ENCODE data around the gene SZRD1. TPM values are rescaled to one million over a fixed set of nuclear protein-coding genes. Genes with fewer than 3 reads are reported as not detected.

SZRD1 gene
- total RNA-seq, 1 experiment from 2014 or later, result 175 TPM

- Histone ChIP-seq H3K27ac (ENCODE audit: low read length) (no peak overlapping the region), H3K9me3 (ENCODE audit: control insufficient read depth, insufficient read depth, low read depth, low read length) (no peaks in the 10 kb centered on the region), H3K4me3 (ENCODE audit: low read depth in 2 of 2, low read length in 2 of 2) (no peak overlapping the region), H3K36me3 (ENCODE audit: control insufficient read depth, insufficient read depth, low read length) (no peaks in the 10 kb centered on the region), H3K4me1 (ENCODE audit: control insufficient read depth, insufficient read depth, low read length) (no peaks in the 10 kb centered on the region), H3K27me3 (ENCODE audit: control insufficient read depth, insufficient read depth, low read length) (no peaks in the 10 kb centered on the region)
- intact Hi-C loops (cut with micrococcal nuclease; ENCODE audit: unreplicated experiment) (no loop called here), in situ Hi-C loops (cut with HindIII; ENCODE audit: low pct_unique_long_range_greater_than_20kb, low sequenced_read_pairs) (no loop called here)
- ATAC-seq, result no peak
- POLR2A ChIA-PET, result no interaction called here
- DNase-seq (ENCODE audit: low read depth, low spot score), result no peak
- BruUV-seq (replicated peaks), result no TSS peak
- no peak for TF ChIP-seq REST (IDR thresholded peaks at IDR 0.05; ENCODE audit: insufficient read depth in 1 of 2, low read depth in 2 of 2, low read length in 1 of 2)
- TF ChIP-seq SIN3A (IDR thresholded peaks at IDR 0.05; ENCODE audit: borderline replicate concordance, insufficient read depth, low read depth, low read length), result no peak
- TF ChIP-seq POLR2AphosphoS5 (IDR thresholded peaks at IDR 0.05; ENCODE audit: low read depth, low read length), result no peak
- TF ChIP-seq TCF7L2 (IDR thresholded peaks at IDR 0.05; ENCODE audit: low read depth, low read length), result no peak
- no peak for TF ChIP-seq CTCF (IDR thresholded peaks at IDR 0.05)
- CTCF ChIA-PET, result no interaction called here
Measured at GRCh38 chr1:16406868-16407267, 39.8 kb downstream of the SZRD1 start.

- no peaks in the 10 kb centered on the region for H3K9me3 ChIP-seq (ENCODE audit: control insufficient read depth, insufficient read depth, low read depth, low read length)
- DNase-seq (ENCODE audit: low read depth, low spot score) (no peak), ATAC-seq (peak; percentile 29; the same call in 1 of the 2 replicates)
- H3K27me3 ChIP-seq (ENCODE audit: control insufficient read depth, insufficient read depth, low read length), result no peaks in the 10 kb centered on the region
- POLR2A ChIA-PET, result interaction anchor here (0.9 kb wide), 1 partner anchor 31 kb away, joined by 3 read pairs; the partner anchor contains the start of gene NECAP2
- CTCF ChIA-PET, result no interaction called here
- no TSS peak for BruUV-seq (replicated peaks)
- no peaks in the 10 kb centered on the region for H3K4me1 ChIP-seq (ENCODE audit: control insufficient read depth, insufficient read depth, low read length)
- TF ChIP-seq SIN3A (IDR thresholded peaks at IDR 0.05; ENCODE audit: borderline replicate concordance, insufficient read depth, low read depth, low read length) (no peak), TCF7L2 (IDR thresholded peaks at IDR 0.05; ENCODE audit: low read depth, low read length) (no peak), POLR2AphosphoS5 (IDR thresholded peaks at IDR 0.05; ENCODE audit: low read depth, low read length) (no peak), REST (IDR thresholded peaks at IDR 0.05; ENCODE audit: insufficient read depth in 1 of 2, low read depth in 2 of 2, low read length in 1 of 2) (no peak), CTCF (IDR thresholded peaks at IDR 0.05) (no peak)
- in situ Hi-C loops (cut with HindIII; ENCODE audit: low pct_unique_long_range_greater_than_20kb, low sequenced_read_pairs), result no loop called here
- no peak overlapping the region for H3K4me3 ChIP-seq (ENCODE audit: low read depth in 2 of 2, low read length in 2 of 2)
- H3K36me3 ChIP-seq (ENCODE audit: control insufficient read depth, insufficient read depth, low read length), result no peaks in the 10 kb centered on the region
- intact Hi-C loops (cut with micrococcal nuclease; ENCODE audit: unreplicated experiment), result no loop called here
- no peak overlapping the region for H3K27ac ChIP-seq (ENCODE audit: low read length)
Measured at GRCh38 chr1:16409536-16410152, 42.6 kb downstream of the SZRD1 start.

All from Panc1 (cell line).